K562 (cell line): Measurements from ENCODE around the gene CXCR5. TPM values are rescaled to one million over a fixed set of nuclear protein-coding genes. Genes with fewer than 3 reads are reported as not detected.

Experiments used
- ARID1B ChIP-seq: fragments of 450-650 bp; IDR thresholded peaks from 2 replicates; pipeline ENCODE4 v1.6.1; 2016; ENCODE audit warnings: antibody characterized with exemption, mild to moderate bottlenecking, inconsistent platforms
- BRD4 ChIP-seq: fragments of 200-600 bp; sonication (generic); IDR thresholded peaks from 2 replicates; pipeline ENCODE4 v1.6.1; 2017; ENCODE audit warnings: inconsistent platforms
- CREB1 ChIP-seq, 2 experiments: sonication (generic) in 1 of 2; formaldehyde crosslinking in 1 of 2; IDR thresholded peaks; 2 replicates each; pipeline versions ENCODE4 v1.6.1 to v1.8.0; 2012 to 2022; ENCODE audit warnings: inconsistent platforms in 1 of 2, mild to moderate bottlenecking in 1 of 2, missing genetic modification reagents in 1 of 2, moderate library complexity in 1 of 2
- JUN ChIP-seq, 2 experiments: sonication (generic) in 1 of 2; formaldehyde crosslinking in 1 of 2; IDR thresholded peaks; 2 replicates each; pipeline versions ENCODE4 v1.6.1 to v1.8.0; 2012 to 2022; ENCODE audit warnings: borderline replicate concordance in 2 of 2, mild to moderate bottlenecking in 2 of 2, improper control_type of control experiment in 1 of 2, low read depth in 1 of 2, low read length in 1 of 2, missing genetic modification reagents in 1 of 2
- KLF1 ChIP-seq: fragments of 450-650 bp; IDR thresholded peaks from 2 replicates; pipeline ENCODE4 v1.6.1; 2016; ENCODE audit warnings: missing genetic modification characterization, missing compliant biosample characterization
- LEF1 ChIP-seq: fragments of 450-650 bp; IDR thresholded peaks from 2 replicates; pipeline ENCODE4 v1.6.1; 2016; ENCODE audit warnings: mild to moderate bottlenecking
- MAFG ChIP-seq: fragments of 450-650 bp; conservative IDR thresholded peaks from 2 replicates; pipeline ENCODE4 v1.6.1; 2016; ENCODE audit warnings: missing genetic modification characterization, missing compliant biosample characterization
- NR2C1 ChIP-seq, 2 experiments: fragments of 450-650 bp; IDR thresholded peaks; 2 replicates each; pipeline ENCODE4 v1.6.1; 2017; ENCODE audit warnings: mild to moderate bottlenecking in 2 of 2, antibody characterized with exemption in 1 of 2, inconsistent platforms in 1 of 2, missing compliant biosample characterization in 1 of 2, missing genetic modification characterization in 1 of 2
- SMARCA5 ChIP-seq: fragments of 450-650 bp; IDR thresholded peaks from 2 replicates; pipeline ENCODE4 v1.6.1; 2016
- TBP ChIP-seq: optimal IDR thresholded peaks from 2 replicates; pipeline ENCODE3; 2011; ENCODE audit warnings: low read depth, low read length, improper control_type of control experiment
- ZBTB7A ChIP-seq: IDR thresholded peaks from 2 replicates; pipeline ENCODE4 v1.6.1; 2011; ENCODE audit warnings: low read depth, mild to moderate bottlenecking, low read length, moderate library complexity, borderline replicate concordance; ENCODE audit not compliant: control insufficient read depth
- ZEB2 ChIP-seq: fragments of 450-650 bp; IDR thresholded peaks from 2 replicates; pipeline ENCODE4 v1.6.1; 2016
- ZNF175 ChIP-seq: fragments of 200-800 bp; sonication (Bioruptor generic); IDR thresholded peaks from 2 replicates; pipeline ENCODE4 v1.6.1; 2016; ENCODE audit warnings: low read depth, mild to moderate bottlenecking, missing genetic modification characterization, missing compliant biosample characterization
- ZNF668 ChIP-seq: fragments of 250-450 bp; sonication (Bioruptor Pico); IDR thresholded peaks from 2 replicates; pipeline ENCODE4 v1.8.0; 2022; ENCODE audit warnings: mild to moderate bottlenecking, inconsistent platforms
- polyA plus RNA-seq, 8 experiments: library from polyadenylated mRNA; depleted of rRNA in 4 of 8; stranded (reverse) in 5 of 8; unstranded in 3 of 8; fragments of >200 nt; fragmentation: Nextera tagmentation in 2 of 8; fragmentation: Illumina TruSeq in 1 of 8; extraction: Ambion mirVana in 2 of 8; extraction: Trizol in 1 of 8; gene quantifications; 2 replicates each; pipeline versions ENCODE4 v1.2.1 to v1.2.3, GENCODE V29; 2011 to 2014; ENCODE audit warnings: inconsistent platforms in 1 of 8, missing spikeins in 1 of 8
- total RNA-seq, 7 experiments: library from RNA; depleted of rRNA in 6 of 7; stranded (reverse); fragments of >200 nt in 6 of 7; fragmentation: Illumina TruSeq in 2 of 7; extraction: Trizol in 2 of 7; gene quantifications; 2 replicates each; pipeline versions ENCODE4 v1.2.1 to v1.2.3, GENCODE V29; 2011 to 2021; ENCODE audit warnings: low replicate concordance in 1 of 7
- TF ChIP-seq, protein P1 (sequence below): fragments of 450-650 bp; conservative IDR thresholded peaks from 2 replicates; pipeline ENCODE4 v1.6.1; 2016; ENCODE audit warnings: missing genetic modification characterization, low read depth, mild to moderate bottlenecking, missing compliant biosample characterization, moderate library complexity
- TF ChIP-seq, protein P2 (sequence below), 3 experiments: fragments of 200-800 bp in 1 of 3; sonication (Bioruptor generic) in 1 of 3; sonication (generic) in 1 of 3; formaldehyde crosslinking in 1 of 3; IDR thresholded peaks; 2 replicates each; pipeline versions ENCODE4 v1.6.1 to v1.8.0; 2016 to 2022; ENCODE audit warnings: mild to moderate bottlenecking in 2 of 3, missing compliant biosample characterization in 2 of 3, missing genetic modification characterization in 2 of 3, missing genetic modification reagents in 1 of 3
- TF ChIP-seq, protein P3 (sequence below), 2 experiments: IDR thresholded peaks; 2 replicates each; pipeline ENCODE4 v1.6.1; 2012; ENCODE audit warnings: improper control_type of control experiment in 2 of 2, low read depth in 2 of 2, low read length in 2 of 2, borderline replicate concordance in 1 of 2
- TF ChIP-seq, protein P4 (sequence below), 2 experiments: fragments of 200-800 bp in 1 of 2; sonication (Bioruptor generic) in 1 of 2; sonication (generic) in 1 of 2; formaldehyde crosslinking in 1 of 2; IDR thresholded peaks in 1 of 2; conservative IDR thresholded peaks in 1 of 2; 2 replicates each; pipeline versions ENCODE4 v1.5.0 to v1.6.1; 2016 to 2020; ENCODE audit warnings: missing compliant biosample characterization in 1 of 2, missing genetic modification characterization in 1 of 2, missing genetic modification reagents in 1 of 2

CXCR5 gene
- total and polyA plus RNA-seq, 9 of the 15 experiments (the other 6 are each of a cell fraction or from before 2014, with no cell fraction given), result 0.03 to 0.06 TPM; not detected in 7

DNA sequence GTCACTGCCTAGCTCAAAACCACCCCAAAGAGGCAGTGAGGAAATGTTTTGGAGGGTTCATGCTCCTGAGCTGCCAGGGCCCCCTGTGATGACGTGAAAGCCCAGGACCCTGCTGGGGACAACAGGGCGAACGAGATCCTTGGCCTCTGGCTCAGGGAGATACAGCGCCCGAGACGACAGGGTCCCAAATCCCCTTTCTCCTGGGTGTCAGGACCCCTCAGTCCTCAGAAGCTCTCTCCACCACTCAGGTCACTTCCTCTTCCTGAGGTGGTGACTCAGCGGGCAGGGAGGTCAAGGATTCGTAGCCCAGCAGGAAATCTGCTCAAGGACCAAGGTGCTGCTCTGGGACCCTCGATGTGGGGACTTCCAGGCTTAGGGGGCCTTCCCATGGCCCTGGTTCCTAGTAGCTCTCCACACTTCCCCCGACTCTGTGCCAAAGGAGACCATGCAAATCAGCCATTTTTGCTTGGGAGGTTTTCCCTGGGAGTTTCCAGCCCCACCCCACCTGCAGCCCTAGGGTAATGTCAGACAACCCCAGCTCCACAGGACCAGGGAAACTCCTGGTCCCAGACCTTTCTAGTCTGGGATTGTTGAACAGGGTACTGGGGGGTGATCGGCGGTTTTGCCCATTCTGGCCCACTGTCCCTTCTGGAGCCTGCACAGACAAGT lies 29.2 kb downstream of the CXCR5 start (continued):
- TF ChIP-seq, protein P1, sequence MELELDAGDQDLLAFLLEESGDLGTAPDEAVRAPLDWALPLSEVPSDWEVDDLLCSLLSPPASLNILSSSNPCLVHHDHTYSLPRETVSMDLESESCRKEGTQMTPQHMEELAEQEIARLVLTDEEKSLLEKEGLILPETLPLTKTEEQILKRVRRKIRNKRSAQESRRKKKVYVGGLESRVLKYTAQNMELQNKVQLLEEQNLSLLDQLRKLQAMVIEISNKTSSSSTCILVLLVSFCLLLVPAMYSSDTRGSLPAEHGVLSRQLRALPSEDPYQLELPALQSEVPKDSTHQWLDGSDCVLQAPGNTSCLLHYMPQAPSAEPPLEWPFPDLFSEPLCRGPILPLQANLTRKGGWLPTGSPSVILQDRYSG, result 0 out of 2 replicates have a peak, but pooled peaks have one; percentile 47
- TF ChIP-seq ZNF668 (CRISPR knock-in tag), result 0 out of 2 replicates have a peak, but pooled peaks have one; percentile 14
- TF ChIP-seq LEF1, result no peak
- TF ChIP-seq ZEB2, result no peak
- TF ChIP-seq TBP, result peak; percentile 4
- peak; percentile 70 for TF ChIP-seq SMARCA5
- TF ChIP-seq JUN (IDR thresholded peaks at IDR 0.05; ENCODE audit: borderline replicate concordance, low read depth, low read length), result peak; percentile 54; the same call in 1 of the 2 replicates
- no peak for TF ChIP-seq JUN (CRISPR knock-in tag; IDR thresholded peaks at IDR 0.05; ENCODE audit: borderline replicate concordance)
- TF ChIP-seq, protein P2, sequence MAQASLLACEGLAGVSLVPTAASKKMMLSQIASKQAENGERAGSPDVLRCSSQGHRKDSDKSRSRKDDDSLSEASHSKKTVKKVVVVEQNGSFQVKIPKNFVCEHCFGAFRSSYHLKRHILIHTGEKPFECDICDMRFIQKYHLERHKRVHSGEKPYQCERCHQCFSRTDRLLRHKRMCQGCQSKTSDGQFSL (CRISPR knock-in tag; IDR thresholded peaks at IDR 0.05), result no peak
- TF ChIP-seq, protein P2 (tag; IDR thresholded peaks at IDR 0.05), result peak in 1 of 2 experiments; percentile 69; a peak in 2 of 4 replicates
- TF ChIP-seq CREB1 (IDR thresholded peaks at IDR 0.05), result no peak
- 0 out of 2 replicates have a peak, but pooled peaks have one; percentile 3 for TF ChIP-seq CREB1 (CRISPR knock-in tag; IDR thresholded peaks at IDR 0.05)
- 0 out of 2 replicates have a peak, but pooled peaks have one; percentile 12 for TF ChIP-seq BRD4
- TF ChIP-seq, protein P3, sequence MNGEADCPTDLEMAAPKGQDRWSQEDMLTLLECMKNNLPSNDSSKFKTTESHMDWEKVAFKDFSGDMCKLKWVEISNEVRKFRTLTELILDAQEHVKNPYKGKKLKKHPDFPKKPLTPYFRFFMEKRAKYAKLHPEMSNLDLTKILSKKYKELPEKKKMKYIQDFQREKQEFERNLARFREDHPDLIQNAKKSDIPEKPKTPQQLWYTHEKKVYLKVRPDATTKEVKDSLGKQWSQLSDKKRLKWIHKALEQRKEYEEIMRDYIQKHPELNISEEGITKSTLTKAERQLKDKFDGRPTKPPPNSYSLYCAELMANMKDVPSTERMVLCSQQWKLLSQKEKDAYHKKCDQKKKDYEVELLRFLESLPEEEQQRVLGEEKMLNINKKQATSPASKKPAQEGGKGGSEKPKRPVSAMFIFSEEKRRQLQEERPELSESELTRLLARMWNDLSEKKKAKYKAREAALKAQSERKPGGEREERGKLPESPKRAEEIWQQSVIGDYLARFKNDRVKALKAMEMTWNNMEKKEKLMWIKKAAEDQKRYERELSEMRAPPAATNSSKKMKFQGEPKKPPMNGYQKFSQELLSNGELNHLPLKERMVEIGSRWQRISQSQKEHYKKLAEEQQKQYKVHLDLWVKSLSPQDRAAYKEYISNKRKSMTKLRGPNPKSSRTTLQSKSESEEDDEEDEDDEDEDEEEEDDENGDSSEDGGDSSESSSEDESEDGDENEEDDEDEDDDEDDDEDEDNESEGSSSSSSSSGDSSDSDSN (IDR thresholded peaks at IDR 0.05; ENCODE audit: borderline replicate concordance in 1 of 2, low read depth in 2 of 2, low read length in 2 of 2), result 0 out of 4 replicates have a peak, but pooled peaks of 1 of the 2 experiments have one; percentile 7
- peak; percentile 47; the same call in 1 of the 2 replicates for TF ChIP-seq NR2C1 (IDR thresholded peaks at IDR 0.05)
- peak; percentile 70 for TF ChIP-seq NR2C1 (tag; IDR thresholded peaks at IDR 0.05)
- TF ChIP-seq, protein P4, sequence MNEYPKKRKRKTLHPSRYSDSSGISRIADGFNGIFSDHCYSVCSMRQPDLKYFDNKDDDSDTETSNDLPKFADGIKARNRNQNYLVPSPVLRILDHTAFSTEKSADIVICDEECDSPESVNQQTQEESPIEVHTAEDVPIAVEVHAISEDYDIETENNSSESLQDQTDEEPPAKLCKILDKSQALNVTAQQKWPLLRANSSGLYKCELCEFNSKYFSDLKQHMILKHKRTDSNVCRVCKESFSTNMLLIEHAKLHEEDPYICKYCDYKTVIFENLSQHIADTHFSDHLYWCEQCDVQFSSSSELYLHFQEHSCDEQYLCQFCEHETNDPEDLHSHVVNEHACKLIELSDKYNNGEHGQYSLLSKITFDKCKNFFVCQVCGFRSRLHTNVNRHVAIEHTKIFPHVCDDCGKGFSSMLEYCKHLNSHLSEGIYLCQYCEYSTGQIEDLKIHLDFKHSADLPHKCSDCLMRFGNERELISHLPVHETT (CRISPR knock-in tag; conservative IDR thresholded peaks at IDR 0.05 in 1 of 2, IDR thresholded peaks at IDR 0.05 in 1 of 2), result peak in 1 of 2 experiments; percentile 23; a peak in 1 of 4 replicates
- peak; percentile 20 for TF ChIP-seq ARID1B
- TF ChIP-seq ZBTB7A, result peak; percentile 84; the same call in 1 of the 2 replicates
- TF ChIP-seq ZNF175 (CRISPR knock-in tag), result peak; percentile 21; the same call in 1 of the 2 replicates
- TF ChIP-seq KLF1, result 0 out of 2 replicates have a peak, but pooled peaks have one; percentile 13
- 0 out of 2 replicates have a peak, but pooled peaks have one; percentile 19 for TF ChIP-seq MAFG
- TF ChIP-seq, all 486 proteins: peak for 43
